HG03442 (cell line): ENCODE data around the gene ATAD3C.
"Not testable (repeated sequence)": the region's sequence is repeated elsewhere in the genome, so short reads cannot be mapped to it uniquely, and the experiment has no call there.

Source experiments
- ATAC-seq: cut with Tn5 transposase; IDR thresholded peaks from one replicate; pipeline ENCODE4 v1.9.1; 2021; ENCODE audit warnings: mild to moderate bottlenecking, moderate library complexity; ENCODE audit not compliant: unreplicated experiment

Gene ATAD3C

GRCh38 chr1:1440262-1441001 lies 9.1 kb upstream of the ATAD3C start:
- no peak for ATAC-seq

GRCh38 chr1:1441002-1441888 lies 8.2 kb upstream of the ATAD3C start:
- ATAC-seq, result no peak

GRCh38 chr1:1442069-1442770 lies 7.3 kb upstream of the ATAD3C start:
- no peak for ATAC-seq

GRCh38 chr1:1446631-1447030 lies 2.9 kb upstream of the ATAD3C start:
- ATAC-seq, result not testable (repeated sequence)

- not testable (repeated sequence) for ATAC-seq
Observed at GRCh38 chr1:1450616-1451015, 1.1 kb downstream of the ATAD3C start.

- ATAC-seq, result no peak
Observed at GRCh38 chr1:1451696-1452364, 2.3 kb downstream of the ATAD3C start.

GRCh38 chr1:1452365-1452739 lies 2.9 kb downstream of the ATAD3C start:
- not testable (repeated sequence) for ATAC-seq

- ATAC-seq, result no peak
Observed at GRCh38 chr1:1452882-1453281, 3.4 kb downstream of the ATAD3C start.

GRCh38 chr1:1454286-1455056 lies 5.0 kb downstream of the ATAD3C start:
- not testable (repeated sequence) for ATAC-seq

GRCh38 chr1:1455366-1455884 lies 5.9 kb downstream of the ATAD3C start:
- ATAC-seq, result no peak

GRCh38 chr1:1455934-1456333 lies 6.4 kb downstream of the ATAD3C start:
- ATAC-seq, result not testable (repeated sequence)

- ATAC-seq, result not testable (repeated sequence)
Observed at GRCh38 chr1:1456683-1457255, 7.3 kb downstream of the ATAD3C start.

- not testable (repeated sequence) for ATAC-seq
Observed at GRCh38 chr1:1459156-1459555, 9.7 kb downstream of the ATAD3C start.

GRCh38 chr1:1459711-1460110 lies 10.2 kb downstream of the ATAD3C start:
- ATAC-seq, result not testable (repeated sequence)

- no peak for ATAC-seq
Observed at GRCh38 chr1:1460540-1461130, 11.1 kb downstream of the ATAD3C start.

- no peak for ATAC-seq
Observed at GRCh38 chr1:1461721-1462317, 12.3 kb downstream of the ATAD3C start.

GRCh38 chr1:1462318-1462966 lies 13.0 kb downstream of the ATAD3C start:
- no peak for ATAC-seq

- ATAC-seq, result no peak
Observed at GRCh38 chr1:1463312-1463711, 13.8 kb downstream of the ATAD3C start.
